K562 (cell line): ENCODE measurements around the gene NFKBIA. TPM values are rescaled to one million over a fixed set of nuclear protein-coding genes. Genes with fewer than 3 reads are reported as not detected.

Experiments used
- ATAC-seq: fragments of 200-7000 bp; cut with Tn5 transposase; 3 replicates; pipeline ENCODE4 v1.9.1; 2020; ENCODE audit warnings: moderate library complexity
- BruUV-seq: library from RNA; stranded (reverse); fragments of 400-500 nt; replicated peaks from 2 replicates; lab custom pipeline; 2021; lab: Mats Ljungman, UMichigan
- CTCF ChIA-PET: fragments of 300-600 bp; formaldehyde crosslinking; extraction: SDS; loops from one replicate; lab custom pipeline; 2021; ENCODE audit warnings: low intra/inter-chr PET ratio; lab: Yijun Ruan, JAX
- POLR2A ChIA-PET: fragments of 300-600, 350-650 bp; sonication (Branson Sonifier 250); formaldehyde crosslinking; extraction: SDS; loops from one replicate; lab custom pipeline; 2021; ENCODE audit warnings: antibody characterized with exemption, inconsistent platforms; lab: Yijun Ruan, JAX
- DNase-seq, 4 experiments: peaks; one replicate each; pipeline versions ENCODE4 v3.0.0 to v3.0.0-alpha.2; 2011 to 2018; ENCODE audit warnings: low spot score in 3 of 4, mixed read lengths in 3 of 4; ENCODE audit errors: extremely low read depth in 1 of 4
- FAIRE-seq: peaks from 2 replicates; lab custom pipeline; 2011; peaks lifted over from hg19 to GRCh38; lab: Jason Lieb, UNC
- H2AFZ ChIP-seq: 2 replicates; pipeline ENCODE4 v1.6.0; 2011; ENCODE audit warnings: low read depth, low read length, control low read depth, inconsistent platforms
- H3K27ac ChIP-seq: fragments of 200-600 bp; 3 replicates; pipeline ENCODE4 v1.8.0; 2011; ENCODE audit warnings: low read depth, mild to moderate bottlenecking, control low read depth, inconsistent platforms, low read length, moderate library complexity, mixed read lengths; ENCODE audit errors: extremely low read depth
- H3K27me3 ChIP-seq, 2 experiments: fragments of 300-600 bp in 1 of 2; 2 replicates in 1 of 2; 3 replicates in 1 of 2; pipeline versions ENCODE4 v1.6.0 to v1.8.0; 2011; ENCODE audit warnings: inconsistent platforms in 2 of 2, low read length in 2 of 2, mild to moderate bottlenecking in 1 of 2, mixed read lengths in 1 of 2, moderate library complexity in 1 of 2; ENCODE audit not compliant: control insufficient read depth in 2 of 2, insufficient read depth in 2 of 2
- H3K36me3 ChIP-seq: fragments of 300-600 bp; 3 replicates; pipeline ENCODE4 v1.8.0; 2011; ENCODE audit warnings: mild to moderate bottlenecking, low read length, inconsistent platforms; ENCODE audit not compliant: control insufficient read depth, insufficient read depth
- H3K4me1 ChIP-seq, 2 experiments: fragments of 200-600 bp in 1 of 2; replicated peaks in 1 of 2; 2 replicates in 1 of 2; 3 replicates in 1 of 2; pipeline versions ENCODE4 v1.5.1 to v1.8.0; 2011; ENCODE audit warnings: inconsistent platforms in 2 of 2, low read length in 2 of 2, mild to moderate bottlenecking in 1 of 2, mixed read lengths in 1 of 2, moderate library complexity in 1 of 2; ENCODE audit not compliant: control insufficient read depth in 2 of 2, insufficient read depth in 2 of 2
- H3K4me2 ChIP-seq: 2 replicates; pipeline ENCODE4 v1.6.1; 2011; ENCODE audit warnings: low read length, control low read depth, inconsistent platforms, mixed read lengths; ENCODE audit not compliant: insufficient read depth
- H3K4me3 ChIP-seq: fragments of 200-600 bp; sonication (generic), shearing (Covaris generic); 2 replicates; pipeline ENCODE4 v1.5.1; 2016; ENCODE audit warnings: control low read depth, inconsistent platforms
- H3K79me2 ChIP-seq: fragments of 200-600 bp; 3 replicates; pipeline ENCODE4 v1.8.0; 2011; ENCODE audit warnings: low read length, inconsistent platforms; ENCODE audit not compliant: control insufficient read depth, insufficient read depth
- H3K9ac ChIP-seq, 2 experiments: 2 replicates each; pipeline versions ENCODE4 v1.6.0 to v1.6.1; 2011; ENCODE audit warnings: low read depth in 2 of 2, low read length in 2 of 2, control low read depth in 1 of 2, inconsistent platforms in 1 of 2, mild to moderate bottlenecking in 1 of 2, mixed read lengths in 1 of 2; ENCODE audit not compliant: insufficient read depth in 1 of 2
- H3K9me1 ChIP-seq: one replicate; pipeline ENCODE4 v1.6.0; 2011; ENCODE audit warnings: inconsistent platforms, mild to moderate bottlenecking, low read length, moderate library complexity; ENCODE audit not compliant: control insufficient read depth, insufficient read depth
- H3K9me3 ChIP-seq: replicated peaks from 2 replicates; pipeline ENCODE4 v1.5.1; 2011; ENCODE audit warnings: low read depth, low read length, inconsistent platforms; ENCODE audit not compliant: control insufficient read depth, insufficient read depth
- H4K20me1 ChIP-seq: replicated peaks from 2 replicates; pipeline ENCODE4 v1.6.1; 2011; ENCODE audit warnings: low read length, inconsistent platforms, mixed read lengths; ENCODE audit not compliant: control insufficient read depth, insufficient read depth
- BACH1 ChIP-seq: fragments of 200-800 bp; sonication (Bioruptor generic); IDR thresholded peaks from 2 replicates; pipeline ENCODE4 v1.6.1; 2016; ENCODE audit warnings: missing genetic modification characterization, missing compliant biosample characterization
- C11orf30 ChIP-seq: fragments of 450-650 bp; IDR thresholded peaks from 2 replicates; pipeline ENCODE4 v1.6.1; 2016; ENCODE audit warnings: low read depth, mild to moderate bottlenecking
- CBX2 ChIP-seq: fragments of 200-600 bp; sonication (generic); IDR thresholded peaks from one replicate; pipeline ENCODE4 v1.6.1; 2012; ENCODE audit warnings: mild to moderate bottlenecking, low read length, inconsistent platforms; ENCODE audit not compliant: insufficient read depth, poor library complexity, severe bottlenecking
- CEBPG ChIP-seq, 3 experiments: fragments of 200-800 bp in 1 of 3; sonication (Bioruptor generic) in 1 of 3; sonication (generic) in 1 of 3; formaldehyde crosslinking in 1 of 3; IDR thresholded peaks in 2 of 3; conservative IDR thresholded peaks in 1 of 3; 2 replicates each; pipeline versions ENCODE4 v1.6.1 to v1.8.0; 2016 to 2022; ENCODE audit warnings: missing compliant biosample characterization in 2 of 3, missing genetic modification characterization in 2 of 3, mild to moderate bottlenecking in 1 of 3, missing genetic modification reagents in 1 of 3
- ETV6 ChIP-seq, 3 experiments: fragments of 150-350 bp in 1 of 3; sonication (generic) in 1 of 3; formaldehyde crosslinking in 1 of 3; IDR thresholded peaks; 2 replicates each; pipeline versions ENCODE4 v1.6.1 to v1.8.0; 2014 to 2022; ENCODE audit warnings: borderline replicate concordance in 2 of 3, low read depth in 2 of 3, antibody characterized with exemption in 1 of 3, low read length in 1 of 3, mild to moderate bottlenecking in 1 of 3, missing genetic modification reagents in 1 of 3
- HDAC2 ChIP-seq: fragments of 450-650 bp; IDR thresholded peaks from 2 replicates; pipeline ENCODE4 v1.6.1; 2016; ENCODE audit warnings: mild to moderate bottlenecking
- HDGF ChIP-seq: fragments of 450-650 bp; IDR thresholded peaks from 2 replicates; pipeline ENCODE4 v1.6.1; 2016
- HMG20B ChIP-seq: fragments of 250-450 bp; sonication (Bioruptor Pico); IDR thresholded peaks from 2 replicates; pipeline ENCODE4 v1.5.0; 2021; ENCODE audit warnings: mild to moderate bottlenecking
- LEF1 ChIP-seq: fragments of 450-650 bp; IDR thresholded peaks from 2 replicates; pipeline ENCODE4 v1.6.1; 2016; ENCODE audit warnings: mild to moderate bottlenecking
- MAFK ChIP-seq: IDR thresholded peaks from 2 replicates; pipeline ENCODE4 v1.6.1; 2011; ENCODE audit warnings: low read length, improper control_type of control experiment
- PHTF2 ChIP-seq: fragments of 250-450 bp; sonication (Bioruptor Pico); IDR thresholded peaks from 2 replicates; pipeline ENCODE4 v1.5.0; 2021; ENCODE audit warnings: mild to moderate bottlenecking
- PURB ChIP-seq: sonication (generic); formaldehyde crosslinking; IDR thresholded peaks from 2 replicates; pipeline ENCODE4 v1.9.0; 2021; ENCODE audit warnings: low read depth, mild to moderate bottlenecking, missing genetic modification reagents
- SMARCA4 ChIP-seq: fragments of 450-650 bp; IDR thresholded peaks from 2 replicates; pipeline ENCODE4 v1.6.1; 2016
- SRF ChIP-seq, 2 experiments: fragments of 250-450, 450-650 bp in 1 of 2; sonication (Bioruptor Pico) in 1 of 2; sonication (generic) in 1 of 2; formaldehyde crosslinking; IDR thresholded peaks; 2 replicates each; pipeline versions ENCODE4 v1.5.0 to v1.5.1; 2020 to 2022; ENCODE audit warnings: mild to moderate bottlenecking in 1 of 2, missing genetic modification reagents in 1 of 2
- TSC22D4 ChIP-seq: fragments of 450-650 bp; IDR thresholded peaks from 2 replicates; pipeline ENCODE4 v1.6.1; 2016; ENCODE audit warnings: missing genetic modification characterization, missing biosample characterization, control low read depth
- WGBS: fragments of 100-300 bp; shearing (Covaris generic); methylation state at CpG from one replicate; pipeline ENCODE4 v1.1.6; 2016; ENCODE audit warnings: low coverage, mixed read lengths; ENCODE audit not compliant: insufficient coverage; ENCODE audit errors: missing lambda C conversion rate; 5-methylcytosine and 5-hydroxymethylcytosine counted together
- in situ Hi-C: fragments of 300-500 bp; cut with MboI; formaldehyde crosslinking; loops from 4 replicates; pipeline ENCODE4 v1.15.0; 2018; ENCODE audit warnings: inconsistent platforms, mixed read lengths
- intact Hi-C: fragments of 100-400 bp; cut with micrococcal nuclease; formaldehyde crosslinking; loops from 2 replicates; pipeline ENCODE4 v1.14.2; 2022
- polyA plus RNA-seq, 8 experiments: library from polyadenylated mRNA; depleted of rRNA in 4 of 8; stranded (reverse) in 5 of 8; unstranded in 3 of 8; fragments of >200 nt; fragmentation: Nextera tagmentation in 2 of 8; fragmentation: Illumina TruSeq in 1 of 8; extraction: Ambion mirVana in 2 of 8; extraction: Trizol in 1 of 8; gene quantifications; 2 replicates each; pipeline versions ENCODE4 v1.2.1 to v1.2.3, GENCODE V29; 2011 to 2014; ENCODE audit warnings: inconsistent platforms in 1 of 8, missing spikeins in 1 of 8
- total RNA-seq, 7 experiments: library from RNA; depleted of rRNA in 6 of 7; stranded (reverse); fragments of >200 nt in 6 of 7; fragmentation: Illumina TruSeq in 2 of 7; extraction: Trizol in 2 of 7; gene quantifications; 2 replicates each; pipeline versions ENCODE4 v1.2.1 to v1.2.3, GENCODE V29; 2011 to 2021; ENCODE audit warnings: low replicate concordance in 1 of 7
- TF ChIP-seq, protein P1 (sequence below): sonication (generic); formaldehyde crosslinking; IDR thresholded peaks from 2 replicates; pipeline ENCODE4 v1.8.1; 2023; ENCODE audit warnings: mild to moderate bottlenecking, missing genetic modification reagents, moderate library complexity
- TF ChIP-seq, protein P2 (sequence below): fragments of 250-450 bp; sonication (Bioruptor Pico); IDR thresholded peaks from 2 replicates; pipeline ENCODE4 v1.4.0; 2020; ENCODE audit warnings: mild to moderate bottlenecking
- TF ChIP-seq, protein P3 (sequence below): fragments of 450-650 bp; formaldehyde crosslinking; IDR thresholded peaks from 2 replicates; pipeline ENCODE4 v1.4.0; 2022; ENCODE audit warnings: mild to moderate bottlenecking, moderate library complexity

Gene NFKBIA
- total and polyA plus RNA-seq, 9 of the 15 experiments (the other 6 are each of a cell fraction or from before 2014, with no cell fraction given): 6.9 to 31.8 (median 18.2) TPM

DNA sequence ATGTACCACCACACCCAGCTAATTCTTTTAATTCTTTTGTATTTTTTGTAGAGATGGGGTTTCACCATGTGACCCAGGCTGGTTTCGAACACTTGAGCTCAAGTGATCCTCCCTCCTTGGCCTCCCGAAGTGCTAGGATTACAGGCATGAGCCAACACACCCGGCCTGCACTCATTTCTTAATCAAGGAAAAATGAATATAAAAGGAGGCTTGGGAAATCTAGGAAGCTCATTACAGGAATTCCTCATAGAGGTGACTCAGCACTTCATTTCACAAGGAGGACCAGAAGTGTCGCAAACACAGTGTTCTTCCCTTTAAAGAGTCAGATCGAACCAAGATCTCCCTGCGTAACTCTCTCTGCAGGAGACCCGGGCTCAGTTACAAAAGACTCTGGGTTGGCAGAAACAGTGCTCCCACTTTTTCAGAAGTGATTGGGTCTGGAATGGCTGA lies 30.3 kb downstream of the NFKBIA start:
- Histone ChIP-seq H3K9ac (no peak overlapping the region), H3K9me1 (no peaks in the 10 kb centered on the region), H3K4me2 (peak overlapping the region; percentile 21; the same call in 1 of the 2 replicates), H3K4me3 (no peak overlapping the region), H3K9me3 (0 out of 2 replicates have a peak, but pooled peaks cover 2% of the 10 kb centered on the region), H3K27ac (peak overlapping the region; percentile 36; the same call in 2 of the 3 replicates), H3K79me2 (no peaks in the 10 kb centered on the region), H3K4me1 (peaks cover 10 to 14% of the 10 kb centered on the region in 2 experiments; a peak in 4 of 5 replicates), H3K36me3 (no peaks in the 10 kb centered on the region), H3K27me3 (no peaks in the 10 kb centered on the region), H4K20me1 (no peaks in the 10 kb centered on the region), H2AFZ (peak overlapping the region; percentile 81)
- intact Hi-C loops: no loop called here
- no peak for DNase-seq
- POLR2A ChIA-PET: interaction anchor here (0.6 to 1.7 kb wide), 3 partner anchors 14 to 820 kb away, joined by 3 to 4 read pairs (median 3); no protein-coding TSS in a partner anchor
- in situ Hi-C loops: no loop called here
- 35% methylated on average over 6 of the region's 7 CpGs for WGBS
- ATAC-seq: no peak
- CTCF ChIA-PET: no interaction called here
- BruUV-seq: no TSS peak
- peak; percentile 54 for FAIRE-seq
- no peak for TF ChIP-seq PURB (CRISPR knock-in tag)
- peak; percentile 33; the same call in 1 of the 2 replicates for TF ChIP-seq CEBPG (CRISPR knock-in tag; IDR thresholded peaks at IDR 0.05)
- TF ChIP-seq CEBPG (tag; conservative IDR thresholded peaks at IDR 0.05 in 1 of 2, IDR thresholded peaks at IDR 0.05 in 1 of 2): peak; percentile 50 to 56; a peak in 2 of 4 replicates
- no peak for TF ChIP-seq HDAC2
- no peak for TF ChIP-seq ETV6 (IDR thresholded peaks at IDR 0.05; ENCODE audit: borderline replicate concordance in 1 of 2, low read depth in 2 of 2, low read length in 1 of 2)
- TF ChIP-seq ETV6 (CRISPR knock-in tag; IDR thresholded peaks at IDR 0.05; ENCODE audit: borderline replicate concordance): no peak
- no peak for TF ChIP-seq CBX2
- no peak for TF ChIP-seq HMG20B
- TF ChIP-seq HDGF: no peak
- TF ChIP-seq, protein P1, sequence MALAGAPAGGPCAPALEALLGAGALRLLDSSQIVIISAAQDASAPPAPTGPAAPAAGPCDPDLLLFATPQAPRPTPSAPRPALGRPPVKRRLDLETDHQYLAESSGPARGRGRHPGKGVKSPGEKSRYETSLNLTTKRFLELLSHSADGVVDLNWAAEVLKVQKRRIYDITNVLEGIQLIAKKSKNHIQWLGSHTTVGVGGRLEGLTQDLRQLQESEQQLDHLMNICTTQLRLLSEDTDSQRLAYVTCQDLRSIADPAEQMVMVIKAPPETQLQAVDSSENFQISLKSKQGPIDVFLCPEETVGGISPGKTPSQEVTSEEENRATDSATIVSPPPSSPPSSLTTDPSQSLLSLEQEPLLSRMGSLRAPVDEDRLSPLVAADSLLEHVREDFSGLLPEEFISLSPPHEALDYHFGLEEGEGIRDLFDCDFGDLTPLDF (CRISPR knock-in tag): no peak
- peak; percentile 46; the same call in 1 of the 2 replicates for TF ChIP-seq BACH1 (tag)
- no peak for TF ChIP-seq PHTF2
- TF ChIP-seq TSC22D4 (tag): no peak
- no peak for TF ChIP-seq LEF1
- TF ChIP-seq MAFK: peak; percentile 64; the same call in 1 of the 2 replicates
- TF ChIP-seq, protein P2, sequence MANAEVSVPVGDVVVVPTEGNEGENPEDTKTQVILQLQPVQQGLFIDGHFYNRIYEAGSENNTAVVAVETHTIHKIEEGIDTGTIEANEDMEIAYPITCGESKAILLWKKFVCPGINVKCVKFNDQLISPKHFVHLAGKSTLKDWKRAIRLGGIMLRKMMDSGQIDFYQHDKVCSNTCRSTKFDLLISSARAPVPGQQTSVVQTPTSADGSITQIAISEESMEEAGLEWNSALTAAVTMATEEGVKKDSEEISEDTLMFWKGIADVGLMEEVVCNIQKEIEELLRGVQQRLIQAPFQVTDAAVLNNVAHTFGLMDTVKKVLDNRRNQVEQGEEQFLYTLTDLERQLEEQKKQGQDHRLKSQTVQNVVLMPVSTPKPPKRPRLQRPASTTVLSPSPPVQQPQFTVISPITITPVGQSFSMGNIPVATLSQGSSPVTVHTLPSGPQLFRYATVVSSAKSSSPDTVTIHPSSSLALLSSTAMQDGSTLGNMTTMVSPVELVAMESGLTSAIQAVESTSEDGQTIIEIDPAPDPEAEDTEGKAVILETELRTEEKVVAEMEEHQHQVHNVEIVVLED (CRISPR knock-in tag): no peak
- TF ChIP-seq SMARCA4: peak; percentile 26; the same call in 1 of the 2 replicates
- TF ChIP-seq C11orf30: peak; percentile 84
- TF ChIP-seq SRF (CRISPR knock-in tag; IDR thresholded peaks at IDR 0.05): no peak
- TF ChIP-seq, protein P3, sequence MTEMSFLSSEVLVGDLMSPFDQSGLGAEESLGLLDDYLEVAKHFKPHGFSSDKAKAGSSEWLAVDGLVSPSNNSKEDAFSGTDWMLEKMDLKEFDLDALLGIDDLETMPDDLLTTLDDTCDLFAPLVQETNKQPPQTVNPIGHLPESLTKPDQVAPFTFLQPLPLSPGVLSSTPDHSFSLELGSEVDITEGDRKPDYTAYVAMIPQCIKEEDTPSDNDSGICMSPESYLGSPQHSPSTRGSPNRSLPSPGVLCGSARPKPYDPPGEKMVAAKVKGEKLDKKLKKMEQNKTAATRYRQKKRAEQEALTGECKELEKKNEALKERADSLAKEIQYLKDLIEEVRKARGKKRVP (CRISPR knock-in tag): no peak
